D341Med (cell line): ENCODE results near the gene SMARCA1.

Source experiments
- DNase-seq: peaks from one replicate; pipeline ENCODE4 v3.0.0; 2012; ENCODE audit warnings: low spot score

Gene SMARCA1

DNA sequence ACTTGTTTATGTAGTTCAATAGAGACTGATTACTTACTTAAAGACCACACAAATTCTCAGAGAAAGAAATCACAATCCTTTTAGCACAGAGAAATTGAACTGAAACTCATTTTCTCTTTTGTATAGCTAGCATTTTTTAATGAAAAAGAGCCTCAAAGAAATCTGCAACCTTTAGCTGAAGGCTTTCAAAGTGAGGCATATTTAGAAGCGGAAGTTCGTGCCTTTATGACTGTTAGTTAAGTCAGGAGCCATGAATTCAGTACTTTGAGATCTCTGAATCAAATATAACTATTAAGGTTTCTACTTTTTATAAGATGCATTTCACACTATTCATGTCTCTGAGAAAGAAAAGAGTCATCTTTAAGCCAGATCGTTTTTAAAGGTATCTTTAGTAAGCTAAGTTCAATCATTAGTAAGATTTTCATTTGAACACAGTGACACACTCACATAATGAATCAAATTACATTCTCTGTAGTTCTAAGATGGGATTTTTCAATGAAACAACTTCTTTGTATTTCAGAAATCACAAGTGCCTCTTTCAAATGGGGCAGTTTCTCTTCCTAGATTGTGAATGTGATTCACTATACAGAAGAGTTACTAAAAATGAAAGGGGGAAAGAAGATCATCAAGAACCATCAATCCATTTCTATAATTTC lies 61.4 kb downstream of the SMARCA1 start:
- no peak for DNase-seq

DNA sequence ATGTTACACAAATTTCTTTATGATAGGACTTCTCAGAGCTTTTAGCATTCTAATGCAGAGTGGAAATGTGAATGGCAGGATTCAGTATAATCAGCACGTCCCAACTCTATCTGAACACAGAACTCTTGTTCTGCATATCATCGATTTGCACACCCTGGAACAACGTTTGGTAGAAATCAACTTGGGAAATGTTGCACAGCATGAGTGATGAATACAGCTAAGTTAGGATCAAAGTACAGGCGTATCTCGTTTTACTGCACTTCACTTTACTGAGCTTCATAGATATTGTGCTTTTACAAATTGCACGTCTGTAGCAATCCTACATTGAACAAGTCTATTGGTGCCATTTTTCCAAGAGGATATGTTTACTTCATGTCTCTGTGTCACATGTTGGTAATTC lies 70.8 kb downstream of the SMARCA1 start:
- DNase-seq, result no peak

DNA sequence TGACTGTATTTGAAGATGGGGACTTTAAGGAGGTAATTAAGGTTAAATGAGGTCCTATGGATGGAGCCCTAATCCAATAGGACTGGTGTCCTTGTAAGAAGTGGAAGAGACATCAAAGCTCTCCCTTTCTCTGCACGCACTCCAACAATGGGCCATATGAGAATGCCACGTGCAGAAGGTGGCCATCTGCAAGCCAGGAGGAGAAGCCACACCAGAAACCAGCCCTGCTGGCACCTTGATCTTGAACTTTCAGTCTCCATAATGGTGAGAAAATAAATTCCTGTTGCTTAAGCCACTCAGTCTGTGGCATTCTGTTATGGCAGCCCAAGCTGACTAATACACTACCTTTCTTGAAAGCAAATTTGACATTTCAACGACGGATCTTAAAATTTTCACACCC lies 73.2 kb downstream of the SMARCA1 start:
- no peak for DNase-seq

DNA sequence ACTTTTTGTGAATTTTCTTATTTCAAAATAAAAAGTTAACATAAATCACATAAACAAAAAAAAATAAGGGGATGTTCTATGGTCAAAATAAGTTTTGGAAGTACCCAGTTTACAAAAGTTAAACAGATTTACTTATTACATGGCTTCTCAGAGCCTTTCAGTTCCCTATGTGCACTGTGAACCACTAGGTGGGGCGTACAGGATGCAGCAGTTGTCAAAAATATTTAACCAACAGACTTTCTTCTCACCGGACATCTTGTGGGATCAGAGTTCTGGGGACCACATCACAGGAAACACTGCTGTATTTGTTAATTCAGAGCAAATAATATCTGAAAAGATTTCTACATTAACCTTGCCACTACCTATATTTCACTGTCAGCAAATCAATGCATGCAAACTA lies 74.1 kb downstream of the SMARCA1 start:
- DNase-seq, result no peak

DNA sequence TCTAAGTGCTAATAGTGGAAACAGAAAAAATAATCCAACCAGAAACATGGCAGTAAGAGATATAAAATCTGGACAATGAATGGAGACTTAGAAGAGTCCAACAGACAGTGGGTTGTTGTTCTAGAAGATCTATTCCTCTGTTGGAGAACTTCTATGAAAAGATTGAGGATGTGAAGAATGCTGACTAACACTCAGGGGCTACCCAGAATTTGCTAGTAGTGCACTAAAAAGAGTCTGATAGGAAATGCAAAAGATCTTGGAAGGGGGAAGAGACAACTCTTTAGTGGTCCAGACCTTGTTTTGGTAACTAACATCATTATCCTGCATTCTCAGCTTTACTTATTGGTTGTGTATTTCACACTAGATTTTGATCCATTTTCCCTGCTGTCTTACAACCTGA lies 77.9 kb downstream of the SMARCA1 start:
- no peak for DNase-seq

DNA sequence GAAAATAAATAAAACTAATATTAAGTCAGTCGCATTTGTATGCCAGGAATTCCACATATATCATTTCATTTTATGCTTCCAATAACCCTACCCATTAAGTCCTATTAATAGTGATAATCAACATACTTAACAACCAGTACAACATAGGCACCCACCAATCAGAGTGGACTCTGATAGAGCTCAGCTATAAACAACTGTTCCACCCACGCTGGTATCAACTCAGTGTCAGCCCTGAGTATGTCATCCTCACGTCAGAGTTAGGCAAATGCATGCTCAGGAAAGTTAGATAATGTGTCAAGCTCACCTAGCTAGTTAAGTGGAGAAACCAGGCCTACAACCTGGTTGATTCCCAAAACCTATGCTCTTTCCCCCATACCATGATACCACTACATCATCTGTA lies 89.3 kb downstream of the SMARCA1 start:
- DNase-seq, result no peak

DNA sequence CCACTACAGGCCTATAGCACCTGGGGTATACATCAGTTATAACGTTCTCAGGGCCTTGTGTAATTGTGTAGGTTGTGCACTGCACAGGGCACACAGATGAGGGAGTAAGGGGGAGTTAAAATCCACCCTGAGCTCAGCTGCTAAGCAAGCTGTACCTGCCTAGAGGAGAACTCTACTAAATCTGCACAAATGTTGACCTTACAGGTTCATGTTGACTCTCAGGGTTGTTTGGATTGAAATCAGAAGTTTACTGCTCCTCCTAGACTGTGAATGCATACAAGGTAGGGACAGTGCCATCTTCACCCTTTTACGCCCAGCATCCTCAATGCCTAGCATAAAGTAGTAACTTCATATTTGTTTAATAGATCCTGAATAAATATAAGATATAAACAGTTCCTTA lies 89.8 kb downstream of the SMARCA1 start:
- DNase-seq, result no peak

DNA sequence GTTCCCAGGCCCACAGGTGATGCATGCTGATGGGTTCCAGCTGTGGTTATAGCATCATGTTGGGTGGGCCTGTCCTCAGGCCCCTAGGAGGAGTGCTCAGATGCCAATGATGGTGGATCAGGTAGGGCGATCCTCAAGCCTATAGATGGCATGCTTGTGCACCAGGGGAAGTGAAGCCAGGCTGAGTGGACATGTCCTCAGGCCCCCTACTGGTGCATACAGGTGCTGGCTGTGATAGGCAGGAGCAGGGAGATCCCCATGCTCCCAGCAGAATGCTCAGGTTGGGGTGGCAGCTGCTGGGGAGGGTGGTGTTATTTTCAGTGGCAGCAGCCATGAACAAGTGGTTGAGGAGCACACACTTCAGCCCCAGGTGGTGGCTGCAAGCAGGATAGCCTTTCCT lies 96.0 kb downstream of the SMARCA1 start:
- no peak for DNase-seq

DNA sequence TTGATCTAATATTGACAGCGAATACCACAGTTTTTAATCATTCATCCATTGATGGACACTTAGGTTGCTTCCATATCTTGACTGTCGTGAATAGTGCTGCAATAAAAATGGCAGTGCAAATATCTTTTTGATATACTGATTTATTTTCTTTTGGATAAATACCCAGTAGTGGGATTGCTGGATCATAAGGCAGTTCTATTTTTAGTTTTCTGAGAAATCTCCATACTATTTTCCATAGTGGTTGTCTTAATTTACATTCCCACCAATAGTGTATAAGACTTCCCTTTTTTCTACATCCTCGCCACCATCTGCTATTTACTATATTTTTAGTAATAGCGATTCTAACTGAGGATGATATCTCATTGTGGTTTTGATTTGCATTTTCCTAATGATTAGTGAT lies 100.1 kb downstream of the SMARCA1 start:
- no peak for DNase-seq

DNA sequence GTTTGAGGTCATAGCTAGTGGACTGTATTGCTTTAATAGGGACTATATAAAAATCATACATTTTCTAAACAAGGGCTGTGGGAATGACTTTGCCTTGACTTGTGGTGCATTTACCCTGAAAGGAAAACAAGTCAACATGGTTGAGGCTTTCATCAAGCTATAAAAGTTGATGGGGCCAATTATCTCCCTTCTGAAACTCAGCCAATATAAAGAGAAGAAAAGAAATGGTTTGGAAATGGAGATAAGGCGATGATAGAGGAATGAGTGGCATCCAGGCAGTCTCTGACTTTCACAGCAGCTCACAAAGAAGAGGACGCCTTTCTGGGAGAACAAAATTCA lies 118.7 kb downstream of the SMARCA1 start:
- no peak for DNase-seq

DNA sequence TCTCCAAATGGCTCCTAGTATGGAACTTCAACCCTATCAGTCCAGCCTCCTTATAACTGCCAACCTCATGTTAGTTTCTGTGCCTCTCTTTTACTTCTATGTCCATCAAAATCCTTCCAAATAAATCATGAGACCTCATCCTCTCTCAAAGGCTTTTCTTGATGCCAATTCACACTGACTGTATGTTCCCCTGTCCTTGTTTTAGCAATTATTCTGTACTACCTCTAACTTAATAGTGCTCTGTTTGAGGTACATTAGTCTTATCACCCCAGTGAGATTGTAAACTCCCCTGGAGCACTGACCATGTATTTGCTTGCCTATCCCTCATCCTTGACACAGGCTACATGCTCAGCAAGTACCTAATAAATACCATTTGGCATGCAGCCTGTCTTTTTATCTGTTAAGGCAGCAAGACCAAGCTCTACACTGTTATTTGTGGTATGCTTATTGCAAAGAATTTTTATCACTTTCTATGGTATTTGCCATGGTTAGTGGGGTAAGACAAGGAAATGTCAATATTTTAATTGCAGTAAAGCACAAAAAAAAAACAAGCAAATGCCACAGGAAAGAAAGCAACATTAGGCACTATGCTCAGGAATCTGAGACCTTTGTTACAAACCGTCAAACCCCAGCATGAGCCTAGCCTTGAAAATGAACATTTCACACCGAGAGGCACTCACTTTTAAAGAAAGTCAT lies 119.2 kb downstream of the SMARCA1 start:
- DNase-seq, result no peak
